ENCODE results near the gene ZMYND11. TPM values are rescaled to one million over a fixed set of nuclear protein-coding genes. Genes with fewer than 3 reads are reported as not detected.
A peak's percentile ranks its signal among the peaks of the same experiment; 100 is the strongest.
"Not testable (repeated sequence)": the region's sequence is repeated elsewhere in the genome, so short reads cannot be mapped to it uniquely, and the experiment has no call there.

Gene ZMYND11
- total RNA-seq, 2 donors from 2014 or later: 14.2 to 23.4 TPM

GRCh38 chr10:152915-153314, 17.7 kb downstream of the ZMYND11 start:
- no peak overlapping the region for H3K4me3 Mint-ChIP-seq
- no peak overlapping the region for H3K27ac Mint-ChIP-seq
- no peaks in the 10 kb centered on the region for H3K27me3 Mint-ChIP-seq
- H3K9me3 Mint-ChIP-seq: peaks cover 4% of the 10 kb centered on the region
- no peak for ATAC-seq (replicated peaks)
- peaks cover 17% of the 10 kb centered on the region for H3K4me1 Mint-ChIP-seq
- H3K36me3 Mint-ChIP-seq (ENCODE audit: low read depth): peaks cover 11% of the 10 kb centered on the region

GRCh38 chr10:154348-154747, 19.1 kb downstream of the ZMYND11 start:
- Mint-ChIP-seq H3K36me3 (ENCODE audit: low read depth) (peaks cover 11% of the 10 kb centered on the region), H3K4me3 (no peak overlapping the region), H3K27me3 (no peaks in the 10 kb centered on the region), H3K4me1 (peaks cover 17% of the 10 kb centered on the region), H3K9me3 (peaks cover 4% of the 10 kb centered on the region), H3K27ac (no peak overlapping the region)
- ATAC-seq (replicated peaks): peak; percentile 68

GRCh38 chr10:167383-167782, 32.1 kb downstream of the ZMYND11 start:
- Mint-ChIP-seq H3K36me3 (ENCODE audit: low read depth) (no peaks in the 10 kb centered on the region), H3K27me3 (no peaks in the 10 kb centered on the region), H3K9me3 (no peaks in the 10 kb centered on the region), H3K4me1 (peaks cover 11% of the 10 kb centered on the region), H3K27ac (no peak overlapping the region), H3K4me3 (no peak overlapping the region)
- ATAC-seq (replicated peaks): no peak

GRCh38 chr10:173741-174140, 38.5 kb downstream of the ZMYND11 start:
- no peak overlapping the region for H3K4me3 Mint-ChIP-seq
- no peaks in the 10 kb centered on the region for H3K9me3 Mint-ChIP-seq
- H3K4me1 Mint-ChIP-seq: peaks cover 7% of the 10 kb centered on the region
- H3K36me3 Mint-ChIP-seq (ENCODE audit: low read depth): no peaks in the 10 kb centered on the region
- H3K27ac Mint-ChIP-seq: no peak overlapping the region
- H3K27me3 Mint-ChIP-seq: no peaks in the 10 kb centered on the region
- ATAC-seq (replicated peaks): no peak

- no peaks in the 10 kb centered on the region for H3K4me1 Mint-ChIP-seq
- no peak overlapping the region for H3K4me3 Mint-ChIP-seq
- peak overlapping the region; percentile 6 for H3K27ac Mint-ChIP-seq
Measured at GRCh38 chr10:176677-177076, 41.4 kb downstream of the ZMYND11 start.

GRCh38 chr10:178208-178607, 43.0 kb downstream of the ZMYND11 start:
- Mint-ChIP-seq H3K27ac (no peak overlapping the region), H3K36me3 (ENCODE audit: low read depth) (peaks cover 26% of the 10 kb centered on the region), H3K4me3 (no peak overlapping the region), H3K9me3 (no peaks in the 10 kb centered on the region), H3K27me3 (no peaks in the 10 kb centered on the region), H3K4me1 (peaks cover 12% of the 10 kb centered on the region)
- no peak for ATAC-seq (replicated peaks)

More at GRCh38 chr10:176677-177076, 41.4 kb downstream of the ZMYND11 start:
- ATAC-seq (replicated peaks): no peak
- H3K9me3 Mint-ChIP-seq: no peaks in the 10 kb centered on the region
- peaks cover 12% of the 10 kb centered on the region for H3K36me3 Mint-ChIP-seq (ENCODE audit: low read depth)
- no peaks in the 10 kb centered on the region for H3K27me3 Mint-ChIP-seq

- Mint-ChIP-seq H3K36me3 (ENCODE audit: low read depth) (peaks cover 30% of the 10 kb centered on the region), H3K4me1 (peaks cover 17% of the 10 kb centered on the region), H3K27ac (no peak overlapping the region), H3K9me3 (no peaks in the 10 kb centered on the region), H3K27me3 (no peaks in the 10 kb centered on the region), H3K4me3 (no peak overlapping the region)
- no peak for ATAC-seq (replicated peaks)
Measured at GRCh38 chr10:178723-179122, 43.5 kb downstream of the ZMYND11 start.

- H3K36me3 Mint-ChIP-seq (ENCODE audit: low read depth): peaks cover 47% of the 10 kb centered on the region
- peak; percentile 96 for ATAC-seq (replicated peaks)
- peaks cover 6% of the 10 kb centered on the region for H3K9me3 Mint-ChIP-seq
- H3K27me3 Mint-ChIP-seq: no peaks in the 10 kb centered on the region
- peaks cover 29% of the 10 kb centered on the region for H3K4me1 Mint-ChIP-seq
- H3K4me3 Mint-ChIP-seq: peak overlapping the region; percentile 78
- H3K27ac Mint-ChIP-seq: peak overlapping the region; percentile 88
Measured at GRCh38 chr10:182441-183201, 47.4 kb downstream of the ZMYND11 start.

- peaks cover 6% of the 10 kb centered on the region for H3K9me3 Mint-ChIP-seq
- no peaks in the 10 kb centered on the region for H3K27me3 Mint-ChIP-seq
- peaks cover 59% of the 10 kb centered on the region for H3K36me3 Mint-ChIP-seq (ENCODE audit: low read depth)
- peaks cover 35% of the 10 kb centered on the region for H3K4me1 Mint-ChIP-seq
- no peak overlapping the region for H3K27ac Mint-ChIP-seq
- H3K4me3 Mint-ChIP-seq: peak overlapping the region; percentile 33
- ATAC-seq (replicated peaks): no peak
Measured at GRCh38 chr10:184174-184573, 48.9 kb downstream of the ZMYND11 start.

- H3K36me3 Mint-ChIP-seq (ENCODE audit: low read depth): peaks cover 57% of the 10 kb centered on the region
- ATAC-seq (replicated peaks): no peak
- H3K27ac Mint-ChIP-seq: peak overlapping the region; percentile 31
- peaks cover 6% of the 10 kb centered on the region for H3K9me3 Mint-ChIP-seq
- H3K27me3 Mint-ChIP-seq: no peaks in the 10 kb centered on the region
- H3K4me1 Mint-ChIP-seq: peaks cover 35% of the 10 kb centered on the region
- peak overlapping the region; percentile 33 for H3K4me3 Mint-ChIP-seq
Measured at GRCh38 chr10:184911-185310, 49.7 kb downstream of the ZMYND11 start.

GRCh38 chr10:185571-185970, 50.3 kb downstream of the ZMYND11 start:
- Mint-ChIP-seq H3K4me1 (peaks cover 35% of the 10 kb centered on the region), H3K36me3 (ENCODE audit: low read depth) (peaks cover 56% of the 10 kb centered on the region)
- not testable (repeated sequence) for H3K9me3 Mint-ChIP-seq; H3K27me3 Mint-ChIP-seq; H3K27ac Mint-ChIP-seq; H3K4me3 Mint-ChIP-seq; ATAC-seq (replicated peaks)

- no peaks in the 10 kb centered on the region for H3K27me3 Mint-ChIP-seq
- H3K27ac Mint-ChIP-seq: no peak overlapping the region
- H3K4me3 Mint-ChIP-seq: no peak overlapping the region
- no peak for ATAC-seq (replicated peaks)
- peaks cover 69% of the 10 kb centered on the region for H3K36me3 Mint-ChIP-seq (ENCODE audit: low read depth)
- peaks cover 34% of the 10 kb centered on the region for H3K4me1 Mint-ChIP-seq
- H3K9me3 Mint-ChIP-seq: peaks cover 6% of the 10 kb centered on the region
Measured at GRCh38 chr10:186911-187310, 51.7 kb downstream of the ZMYND11 start.

GRCh38 chr10:188546-188945, 53.3 kb downstream of the ZMYND11 start:
- Mint-ChIP-seq H3K27me3 (no peaks in the 10 kb centered on the region), H3K9me3 (peaks cover 6% of the 10 kb centered on the region), H3K4me1 (peaks cover 28% of the 10 kb centered on the region), H3K4me3 (no peak overlapping the region), H3K27ac (peak overlapping the region; percentile 84), H3K36me3 (ENCODE audit: low read depth) (peaks cover 66% of the 10 kb centered on the region)
- peak; percentile 65 for ATAC-seq (replicated peaks)

- Mint-ChIP-seq H3K4me1 (peaks cover 15% of the 10 kb centered on the region), H3K27me3 (no peaks in the 10 kb centered on the region), H3K4me3 (no peak overlapping the region), H3K36me3 (ENCODE audit: low read depth) (peaks cover 61% of the 10 kb centered on the region), H3K9me3 (no peaks in the 10 kb centered on the region), H3K27ac (peak overlapping the region; percentile 24)
- no peak for ATAC-seq (replicated peaks)
Measured at GRCh38 chr10:190216-190615, 55.0 kb downstream of the ZMYND11 start.

- no peak for ATAC-seq (replicated peaks)
Measured at GRCh38 chr10:191703-192518, 56.7 kb downstream of the ZMYND11 start.

More at GRCh38 chr10:191703-192518, 56.7 kb downstream of the ZMYND11 start:
- Mint-ChIP-seq H3K36me3 (ENCODE audit: low read depth) (peaks cover 59% of the 10 kb centered on the region), H3K27me3 (no peaks in the 10 kb centered on the region), H3K4me3 (no peak overlapping the region), H3K4me1 (peaks cover 15% of the 10 kb centered on the region), H3K27ac (no peak overlapping the region), H3K9me3 (no peaks in the 10 kb centered on the region)
